B cell (primary cell): ENCODE measurements around the gene RAPGEF5.

Experiments used
- EZH2 ChIP-seq: IDR thresholded peaks from 2 replicates; pipeline ENCODE4 v1.6.1; 2012; ENCODE audit warnings: borderline replicate concordance, low read depth, mild to moderate bottlenecking, moderate library complexity, low read length; ENCODE audit not compliant: insufficient read depth, poor library complexity, severe bottlenecking
- TF ChIP-seq, protein P1 (sequence below): fragments of 200-600 bp; IDR thresholded peaks from one replicate; pipeline ENCODE4 v1.8.0; 2022; ENCODE audit warnings: antibody characterized with exemption, mild to moderate bottlenecking

DNA sequence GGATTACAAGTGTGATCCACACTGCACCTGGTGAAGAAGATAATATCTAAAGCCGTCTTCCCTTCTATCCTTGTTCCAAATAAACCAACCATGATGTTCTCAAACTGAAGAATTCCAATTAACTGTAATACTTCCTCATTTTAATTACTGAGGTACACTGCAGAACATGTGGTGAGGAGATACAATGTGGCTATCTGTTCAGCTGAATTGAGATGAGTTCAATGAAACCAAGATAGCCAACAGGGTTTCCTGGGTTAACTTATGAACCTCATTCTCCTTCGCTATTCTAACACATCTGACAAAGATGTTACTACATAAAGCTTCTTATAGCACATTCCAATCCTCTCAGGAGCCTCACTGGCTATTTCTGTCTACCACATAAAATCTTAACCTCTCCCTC lies 75.5 kb downstream of the RAPGEF5 start:
- TF ChIP-seq, protein P1, sequence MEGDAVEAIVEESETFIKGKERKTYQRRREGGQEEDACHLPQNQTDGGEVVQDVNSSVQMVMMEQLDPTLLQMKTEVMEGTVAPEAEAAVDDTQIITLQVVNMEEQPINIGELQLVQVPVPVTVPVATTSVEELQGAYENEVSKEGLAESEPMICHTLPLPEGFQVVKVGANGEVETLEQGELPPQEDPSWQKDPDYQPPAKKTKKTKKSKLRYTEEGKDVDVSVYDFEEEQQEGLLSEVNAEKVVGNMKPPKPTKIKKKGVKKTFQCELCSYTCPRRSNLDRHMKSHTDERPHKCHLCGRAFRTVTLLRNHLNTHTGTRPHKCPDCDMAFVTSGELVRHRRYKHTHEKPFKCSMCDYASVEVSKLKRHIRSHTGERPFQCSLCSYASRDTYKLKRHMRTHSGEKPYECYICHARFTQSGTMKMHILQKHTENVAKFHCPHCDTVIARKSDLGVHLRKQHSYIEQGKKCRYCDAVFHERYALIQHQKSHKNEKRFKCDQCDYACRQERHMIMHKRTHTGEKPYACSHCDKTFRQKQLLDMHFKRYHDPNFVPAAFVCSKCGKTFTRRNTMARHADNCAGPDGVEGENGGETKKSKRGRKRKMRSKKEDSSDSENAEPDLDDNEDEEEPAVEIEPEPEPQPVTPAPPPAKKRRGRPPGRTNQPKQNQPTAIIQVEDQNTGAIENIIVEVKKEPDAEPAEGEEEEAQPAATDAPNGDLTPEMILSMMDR, result no peak
- no peak for TF ChIP-seq EZH2
